Right lobe of liver (tissue), 6 donors: ENCODE data around the gene PGM1. TPM values are rescaled to one million over a fixed set of nuclear protein-coding genes. Genes with fewer than 3 reads are reported as not detected.
A peak's percentile ranks its signal among the peaks of the same experiment; 100 is the strongest.
"Not testable (repeated sequence)": the region's sequence is repeated elsewhere in the genome, so short reads cannot be mapped to it uniquely, and the experiment has no call there.

Experiments
- ATAC-seq, 4 donors: fragments of 200-7000 bp; cut with Tn5 transposase; one replicate each; pipeline ENCODE4 v1.9.1; 2020; ENCODE audit warnings: mild to moderate bottlenecking in 4 of 4, moderate library complexity in 4 of 4
- DNase-seq, 3 donors: peaks; one replicate each; pipeline ENCODE4 v3.0.0-alpha.2; 2020
- H3K27ac ChIP-seq, 3 donors: fragments of 200-600 bp; one replicate each; pipeline ENCODE4 v1.8.0; 2022
- H3K27me3 ChIP-seq, 2 donors: fragments of 200-600 bp; one replicate each; pipeline ENCODE4 v1.8.0; 2022
- H3K36me3 ChIP-seq, 4 donors: fragments of 200-600 bp; sonication (generic) in 1 of 4; one replicate each; pipeline versions ENCODE4 v1.5.1 to v1.8.0; 2017 to 2022; ENCODE audit warnings: control low read depth in 1 of 4
- H3K4me1 ChIP-seq, 4 donors: fragments of 200-600 bp; sonication (generic) in 1 of 4; one replicate each; pipeline versions ENCODE4 v1.5.1 to v1.8.0; 2017 to 2022; ENCODE audit warnings: control low read depth in 1 of 4
- H3K4me3 ChIP-seq, 3 donors: fragments of 200-600 bp; one replicate each; pipeline ENCODE4 v1.8.0; 2022
- H3K9me3 ChIP-seq, 4 donors: fragments of 200-600 bp; sonication (generic) in 1 of 4; one replicate each; pipeline versions ENCODE4 v1.5.1 to v1.8.0; 2017 to 2022; ENCODE audit warnings: control low read depth in 1 of 4
- POLR2A ChIP-seq: fragments of 450-650 bp; IDR thresholded peaks from one replicate; pipeline ENCODE4 v1.6.1; 2017; ENCODE audit warnings: antibody characterized with exemption, mild to moderate bottlenecking
- WGBS: methylation state at CpG from one replicate; pipeline ENCODE4 v1.1.6; 2018; ENCODE audit warnings: low coverage, low lambda C conversion rate; ENCODE audit not compliant: insufficient coverage; ENCODE audit errors: missing lambda C conversion rate; 5-methylcytosine and 5-hydroxymethylcytosine counted together
- intact Hi-C, 2 donors: fragments of 100-400 bp; cut with DNase I; formaldehyde crosslinking; loops; one replicate each; pipeline versions ENCODE4 v1.11.2 to v1.14.1; 2022
- total RNA-seq, 6 experiments: library from RNA; depleted of rRNA in 2 of 6; stranded (reverse); fragments of >200 nt in 2 of 6; fragmentation: NEBNext Ultra II Directional in 3 of 6; extraction: Animal tissue kit (Norgen Biotek cat#: 25700) in 3 of 6; gene quantifications; one replicate each; pipeline versions ENCODE4 v1.1.0 to v1.2.4, GENCODE V29; 2016 to 2023
- TF ChIP-seq, protein P1 (sequence below), 4 donors: fragments of 200-600 bp in 3 of 4; fragments of 450-650 bp in 1 of 4; IDR thresholded peaks; one replicate each; pipeline versions ENCODE4 v1.5.1 to v1.8.0; 2016 to 2022; ENCODE audit warnings: antibody characterized with exemption in 4 of 4, mild to moderate bottlenecking in 2 of 4
- donor health status: DM: no; HTN: yes; CAD: no.
- donor health status: DM: no; HTN: no; CAD: no.
- donor health status: DM: no; HTN: no; CAD: no.
- donor health status: DM: no; HTN: yes; CAD: no.
- donor health status: DM: no; HTN: yes; CAD: no.

PGM1 gene
- total RNA-seq, 6 experiments from 2014 or later = 127 to 220 (median 157) TPM

DNA sequence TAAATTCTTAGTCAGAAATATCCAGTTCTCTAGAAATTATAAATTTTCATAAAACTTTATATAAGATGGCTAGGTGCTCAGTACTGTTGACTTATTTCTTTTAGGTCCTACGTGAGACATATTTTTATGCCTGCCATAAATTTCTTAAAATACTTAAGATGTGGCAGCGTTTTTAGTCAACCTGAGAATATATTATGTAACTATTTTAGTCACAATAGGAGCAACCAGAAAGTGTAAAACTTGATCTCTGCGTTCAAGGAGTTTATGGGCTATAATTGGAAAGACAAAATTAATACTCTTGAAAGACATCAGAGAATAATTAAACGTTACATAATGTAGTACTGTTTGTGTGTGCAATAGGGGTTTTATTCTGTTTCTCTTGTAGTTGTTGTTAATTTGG, 24.1 kb upstream of the PGM1 start:
- Histone ChIP-seq H3K36me3 (no peaks in the 10 kb centered on the region), H3K9me3 (no peaks in the 10 kb centered on the region), H3K27me3 (no peaks in the 10 kb centered on the region), H3K27ac (no peak overlapping the region), H3K4me3 (no peak overlapping the region), H3K4me1 (no peaks in the 10 kb centered on the region)
- 92% methylated on average over 4 of the region's 4 CpGs for WGBS
- TF ChIP-seq, protein P1, sequence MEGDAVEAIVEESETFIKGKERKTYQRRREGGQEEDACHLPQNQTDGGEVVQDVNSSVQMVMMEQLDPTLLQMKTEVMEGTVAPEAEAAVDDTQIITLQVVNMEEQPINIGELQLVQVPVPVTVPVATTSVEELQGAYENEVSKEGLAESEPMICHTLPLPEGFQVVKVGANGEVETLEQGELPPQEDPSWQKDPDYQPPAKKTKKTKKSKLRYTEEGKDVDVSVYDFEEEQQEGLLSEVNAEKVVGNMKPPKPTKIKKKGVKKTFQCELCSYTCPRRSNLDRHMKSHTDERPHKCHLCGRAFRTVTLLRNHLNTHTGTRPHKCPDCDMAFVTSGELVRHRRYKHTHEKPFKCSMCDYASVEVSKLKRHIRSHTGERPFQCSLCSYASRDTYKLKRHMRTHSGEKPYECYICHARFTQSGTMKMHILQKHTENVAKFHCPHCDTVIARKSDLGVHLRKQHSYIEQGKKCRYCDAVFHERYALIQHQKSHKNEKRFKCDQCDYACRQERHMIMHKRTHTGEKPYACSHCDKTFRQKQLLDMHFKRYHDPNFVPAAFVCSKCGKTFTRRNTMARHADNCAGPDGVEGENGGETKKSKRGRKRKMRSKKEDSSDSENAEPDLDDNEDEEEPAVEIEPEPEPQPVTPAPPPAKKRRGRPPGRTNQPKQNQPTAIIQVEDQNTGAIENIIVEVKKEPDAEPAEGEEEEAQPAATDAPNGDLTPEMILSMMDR (IDR thresholded peaks at IDR 0.05) = no peak
- TF ChIP-seq POLR2A = no peak
- DNase-seq (no peak), ATAC-seq (no peak)
- intact Hi-C loops = no loop called here

DNA sequence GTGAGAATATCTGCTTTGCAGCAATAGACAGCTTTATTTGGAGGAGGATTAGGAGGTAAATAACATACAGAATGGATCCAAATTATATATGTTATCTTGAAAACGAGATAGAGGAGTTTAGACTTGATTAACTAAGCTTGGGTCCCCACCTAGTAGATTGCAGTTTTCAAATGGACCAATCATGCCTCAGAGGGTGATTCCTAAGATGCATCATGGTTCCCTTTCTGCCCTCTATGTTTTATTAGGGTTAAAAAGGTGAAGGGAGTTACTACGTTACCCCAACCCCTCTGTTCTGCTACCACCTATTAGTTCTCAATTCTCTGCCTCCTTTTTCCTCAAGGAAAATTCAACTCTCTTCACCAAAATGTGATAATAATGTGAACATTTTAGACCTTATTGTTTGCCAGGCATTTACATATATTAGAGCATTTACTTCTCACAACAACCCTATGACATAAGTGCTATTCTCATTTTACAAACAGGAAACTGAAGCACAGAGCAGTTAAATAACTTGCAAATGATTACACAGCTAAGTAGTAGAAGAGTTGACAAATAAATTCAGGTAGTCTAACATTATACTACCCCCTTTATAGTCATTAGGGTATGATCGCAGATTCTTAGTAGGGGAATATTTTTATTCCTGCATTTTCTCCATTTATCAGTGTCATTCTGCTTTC, 23.4 kb upstream of the PGM1 start:
- DNase-seq (no peak), ATAC-seq (no peak)
- H3K9me3 ChIP-seq = no peaks in the 10 kb centered on the region
- H3K4me3 ChIP-seq = no peak overlapping the region
- H3K27me3 ChIP-seq = no peaks in the 10 kb centered on the region
- intact Hi-C loops = no loop called here
- H3K27ac ChIP-seq = no peak overlapping the region
- H3K36me3 ChIP-seq = no peaks in the 10 kb centered on the region
- WGBS = 81% methylated on average over 3 of the region's 3 CpGs
- H3K4me1 ChIP-seq = no peaks in the 10 kb centered on the region
- no peak for TF ChIP-seq POLR2A
- TF ChIP-seq, protein P1 (IDR thresholded peaks at IDR 0.05) = no peak

DNA sequence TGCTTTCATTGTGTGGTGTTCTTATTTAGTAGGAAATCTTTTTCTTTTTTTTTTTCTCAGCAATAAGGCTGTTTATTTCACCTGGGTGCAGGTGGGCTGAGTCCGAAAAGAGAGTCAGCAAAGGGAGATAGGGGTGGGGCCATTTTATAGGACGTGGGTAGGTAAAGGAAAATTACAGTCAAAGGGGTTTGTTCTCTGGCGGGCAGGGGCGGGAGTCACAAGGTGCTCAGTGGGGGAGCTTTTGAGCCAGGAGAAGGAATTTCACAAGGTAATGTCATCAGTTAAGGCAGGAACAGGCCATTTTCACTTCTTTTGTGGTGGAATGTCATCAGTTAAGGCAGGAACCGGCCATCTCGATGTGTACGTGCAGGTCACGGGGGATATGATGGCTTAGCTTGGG, 20.5 kb upstream of the PGM1 start:
- DNase-seq, intact Hi-C loops, ATAC-seq, H3K9me3 ChIP-seq, H3K36me3 ChIP-seq, H3K27ac ChIP-seq, H3K27me3 ChIP-seq, H3K4me1 ChIP-seq, H3K4me3 ChIP-seq: not testable (repeated sequence)
- 90% methylated on average over 8 of the region's 8 CpGs for WGBS

DNA sequence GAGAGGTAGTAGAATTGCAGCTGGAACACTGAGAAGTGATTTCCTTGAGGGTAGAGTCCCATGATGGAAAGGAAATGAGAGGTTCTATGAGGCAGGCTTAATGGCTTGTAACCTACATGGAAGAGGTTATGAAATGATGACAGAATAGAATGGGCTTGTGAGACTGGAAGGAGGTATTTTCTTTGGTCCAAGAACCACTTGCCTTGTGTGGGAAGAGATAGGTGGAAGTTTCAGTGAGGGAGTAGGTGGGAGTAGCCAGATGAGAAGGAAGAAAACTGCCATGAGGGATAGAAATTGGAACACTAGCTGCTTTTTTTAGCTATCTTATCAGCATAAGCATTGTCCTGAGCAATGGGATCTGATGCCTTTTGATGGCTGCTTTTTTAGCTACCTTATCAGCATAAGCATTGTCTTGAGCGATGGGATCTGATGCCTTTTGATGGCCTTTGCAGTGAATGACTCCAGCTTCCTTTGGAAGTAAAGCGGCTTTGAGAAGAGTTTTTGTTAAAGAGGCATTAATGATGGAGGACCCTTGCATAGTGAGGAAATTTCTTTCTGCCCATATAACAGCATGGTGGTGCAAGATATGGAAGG, 18.9 kb upstream of the PGM1 start:
- H3K4me1 ChIP-seq, intact Hi-C loops: not testable (repeated sequence)

DNA sequence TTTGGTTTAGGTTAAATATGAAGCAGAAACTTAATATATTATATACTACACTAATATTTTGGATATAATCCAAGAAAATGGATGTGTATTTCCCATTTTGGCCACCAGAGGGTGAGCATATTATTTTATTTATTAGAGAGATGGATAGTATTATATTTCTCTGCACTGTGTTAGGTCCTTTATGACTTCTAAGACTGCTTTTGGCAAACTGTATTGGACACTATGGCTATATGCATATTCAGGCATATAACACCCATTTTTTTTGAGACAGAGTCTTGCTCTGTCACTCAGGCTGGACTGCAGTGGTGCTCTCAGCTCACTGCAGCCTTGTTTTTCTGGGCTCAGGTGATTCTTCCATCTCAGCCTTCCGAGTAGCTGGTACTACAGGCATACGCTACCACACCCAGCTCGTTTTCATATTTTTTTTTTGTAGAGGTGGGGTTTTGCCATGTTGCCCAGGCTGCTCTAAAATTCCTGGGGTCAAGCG, 17.8 kb upstream of the PGM1 start:
- no peaks in the 10 kb centered on the region for H3K9me3 ChIP-seq
- intact Hi-C loops = no loop called here
- peak; percentile 39 to 67 (median 58) for ATAC-seq
- H3K36me3 ChIP-seq = no peaks in the 10 kb centered on the region
- TF ChIP-seq, protein P1 (IDR thresholded peaks at IDR 0.05) = peak; percentile 75 to 80 (median 76)
- no peak for TF ChIP-seq POLR2A
- WGBS = 56% methylated on average over 4 of the region's 4 CpGs
- H3K4me1 ChIP-seq = no peaks in the 10 kb centered on the region
- H3K27ac ChIP-seq = no peak overlapping the region
- H3K27me3 ChIP-seq = no peaks in the 10 kb centered on the region
- H3K4me3 ChIP-seq = no peak overlapping the region
- no peak for DNase-seq

More for the DNA sequence above, 18.9 kb upstream of the PGM1 start:
- not testable (repeated sequence) for H3K27ac ChIP-seq, H3K9me3 ChIP-seq, H3K27me3 ChIP-seq, DNase-seq, H3K36me3 ChIP-seq, H3K4me3 ChIP-seq, ATAC-seq
- 84% methylated on average over 2 of the region's 2 CpGs for WGBS

- WGBS = 100% methylated on average over 1 of the region's 1 CpG
- intact Hi-C loops, H3K4me3 ChIP-seq, ATAC-seq, H3K27me3 ChIP-seq, H3K9me3 ChIP-seq, DNase-seq, H3K27ac ChIP-seq, H3K36me3 ChIP-seq: not testable (repeated sequence)
- H3K4me1 ChIP-seq = peaks cover 0 to 22% (median 0%) of the 10 kb centered on the region in 4 donors
Observed at GRCh38 chr1:63586326-63586725, 6.9 kb upstream of the PGM1 start.
